Naive thymus-derived CD4-positive, alpha-beta T cell (primary cell): ENCODE results near the gene LTA. TPM values are rescaled to one million over a fixed set of nuclear protein-coding genes. Genes with fewer than 3 reads are reported as not detected.

ENCODE experiments used
- ATAC-seq: fragments of 150-1000 bp; cut with Tn5 transposase; 2 replicates; pipeline ENCODE4 v1.10.0; 2021; ENCODE audit warnings: mild to moderate bottlenecking, moderate library complexity
- CTCF ChIA-PET: fragments of 350-600 bp; sonication (Branson Sonifier 250); formaldehyde crosslinking; loops from one replicate; lab custom pipeline; 2021; ENCODE audit warnings: antibody characterized with exemption; lab: Charles Lee
- POLR2A ChIA-PET: fragments of 350-600 bp; sonication (Branson Sonifier 250); formaldehyde crosslinking; loops from one replicate; lab custom pipeline; 2021; ENCODE audit warnings: antibody characterized with exemption, inconsistent platforms; lab: Charles Lee
- DNase-seq, 9 donors: peaks; one replicate each; pipeline versions ENCODE4 v3.0.0 to v3.0.0-alpha.2; 2020 to 2022; ENCODE audit warnings: mixed read lengths in 1 of 9
- H3K27ac ChIP-seq: one replicate; pipeline ENCODE4 v1.7.0; 2013; ENCODE audit warnings: mild to moderate bottlenecking, low read depth, low read length, moderate library complexity
- H3K27me3 ChIP-seq, 2 donors: one replicate each; pipeline ENCODE4 v1.7.0; 2013; ENCODE audit warnings: low read length in 2 of 2, mild to moderate bottlenecking in 2 of 2, moderate library complexity in 2 of 2; ENCODE audit not compliant: control insufficient read depth in 2 of 2, insufficient read depth in 2 of 2
- H3K36me3 ChIP-seq, 3 experiments: 1 replicate in 2 of 3; 2 replicates in 1 of 3; pipeline ENCODE4 v1.7.0; 2013; ENCODE audit warnings: low read length in 3 of 3, mild to moderate bottlenecking in 3 of 3, moderate library complexity in 1 of 3; ENCODE audit not compliant: insufficient read depth in 3 of 3, control insufficient read depth in 2 of 3
- H3K4me1 ChIP-seq, 2 donors: one replicate each; pipeline ENCODE4 v1.7.0; 2013; ENCODE audit warnings: low read length in 2 of 2, mild to moderate bottlenecking in 2 of 2, moderate library complexity in 1 of 2; ENCODE audit not compliant: control insufficient read depth in 2 of 2, insufficient read depth in 2 of 2
- H3K4me3 ChIP-seq: 2 replicates; pipeline ENCODE4 v1.7.0; 2013; ENCODE audit warnings: mild to moderate bottlenecking, low read length
- H3K9me3 ChIP-seq, 3 experiments: 1 replicate in 2 of 3; 2 replicates in 1 of 3; pipeline ENCODE4 v1.7.0; 2013; ENCODE audit warnings: low read length in 3 of 3; ENCODE audit not compliant: control insufficient read depth in 2 of 3
- H3K27ac Mint-ChIP-seq, 9 donors: one replicate each; pipeline ENCODE4 v1.8.0; 2020 to 2022; ENCODE audit warnings: mixed read lengths in 9 of 9, mild to moderate bottlenecking in 8 of 9, moderate library complexity in 5 of 9, inconsistent platforms in 2 of 9
- H3K27me3 Mint-ChIP-seq, 5 donors: one replicate each; pipeline ENCODE4 v1.8.0; 2021 to 2022; ENCODE audit warnings: mixed read lengths in 5 of 5, mild to moderate bottlenecking in 1 of 5
- H3K36me3 Mint-ChIP-seq, 5 donors: one replicate each; pipeline ENCODE4 v1.8.0; 2020 to 2022; ENCODE audit warnings: mixed read lengths in 5 of 5, mild to moderate bottlenecking in 3 of 5, inconsistent platforms in 1 of 5
- H3K4me1 Mint-ChIP-seq, 7 donors: one replicate each; pipeline ENCODE4 v1.8.0; 2020 to 2022; ENCODE audit warnings: mixed read lengths in 7 of 7, mild to moderate bottlenecking in 3 of 7, inconsistent platforms in 1 of 7
- H3K4me3 Mint-ChIP-seq, 10 donors: one replicate each; pipeline ENCODE4 v1.8.0; 2020 to 2022; ENCODE audit warnings: mild to moderate bottlenecking in 10 of 10, mixed read lengths in 10 of 10, moderate library complexity in 6 of 10, inconsistent platforms in 2 of 10
- H3K9me3 Mint-ChIP-seq, 11 donors: one replicate each; pipeline ENCODE4 v1.8.0; 2020 to 2022; ENCODE audit warnings: mixed read lengths in 11 of 11, mild to moderate bottlenecking in 4 of 11, inconsistent platforms in 1 of 11, moderate library complexity in 1 of 11
- intact Hi-C, 2 donors: fragments of 100-400 bp; cut with micrococcal nuclease; formaldehyde crosslinking; loops; one replicate each; pipeline ENCODE4 v1.15.1; 2023
- polyA plus RNA-seq, 2 donors: library from polyadenylated mRNA; unstranded; fragments of 300-500 nt; fragmentation: Illumina TruSeq; gene quantifications; one replicate each; pipeline ENCODE4 v1.2.3, GENCODE V29; 2021
- total RNA-seq, 6 experiments: library from RNA in 5 of 6; stranded (reverse) in 5 of 6; gene quantifications; 1 replicate in 5 of 6; 2 replicates in 1 of 6; pipeline ENCODE4 v1.2.3 and lab custom pipeline; 2021 to 2026

LTA gene
- total and polyA plus RNA-seq, 7 experiments from 2014 or later = 12.3 to 110 (median 20.7) TPM

GRCh38 chr6:31533455-31533841 is 38.6 kb upstream of the LTA start:
- no peaks in the 10 kb centered on the region for H3K9me3 ChIP-seq
- H3K27me3 ChIP-seq = no peaks in the 10 kb centered on the region
- intact Hi-C loops = no loop called here
- H3K36me3 ChIP-seq = peaks cover 47 to 86% (median 54%) of the 10 kb centered on the region in 3 experiments
- H3K27ac Mint-ChIP-seq = peak overlapping the region in 5 of 9 donors; percentile 22 to 81 (median 61)
- H3K27me3 Mint-ChIP-seq = no peaks in the 10 kb centered on the region
- no peak for DNase-seq
- ChIA-PET POLR2A (no interaction called here), CTCF (no interaction called here)
- H3K4me1 ChIP-seq = peaks cover 0 to 2% of the 10 kb centered on the region in 2 donors
- H3K27ac ChIP-seq = no peak overlapping the region
- H3K4me3 Mint-ChIP-seq = peak overlapping the region in 1 of 10 donors; percentile 19
- H3K9me3 Mint-ChIP-seq = no peaks in the 10 kb centered on the region
- no peak for ATAC-seq
- peaks cover 24 to 54% (median 41%) of the 10 kb centered on the region in 7 donors for H3K4me1 Mint-ChIP-seq
- no peak overlapping the region for H3K4me3 ChIP-seq
- H3K36me3 Mint-ChIP-seq = peaks cover 13 to 52% (median 32%) of the 10 kb centered on the region in 5 donors

- Histone ChIP-seq H3K36me3 (peaks cover 50 to 92% (median 60%) of the 10 kb centered on the region in 3 experiments), H3K4me3 (no peak overlapping the region), H3K27me3 (no peaks in the 10 kb centered on the region), H3K27ac (no peak overlapping the region), H3K4me1 (peaks cover 3 to 8% of the 10 kb centered on the region in 2 donors), H3K9me3 (no peaks in the 10 kb centered on the region)
- CTCF ChIA-PET = no interaction called here
- peaks cover 17 to 56% (median 36%) of the 10 kb centered on the region in 5 donors for H3K36me3 Mint-ChIP-seq
- peak overlapping the region in 2 of 9 donors; percentile 61 to 76 for H3K27ac Mint-ChIP-seq
- ATAC-seq = no peak
- H3K4me3 Mint-ChIP-seq = no peak overlapping the region
- no peaks in the 10 kb centered on the region for H3K9me3 Mint-ChIP-seq
- intact Hi-C loops = no loop called here
- no peaks in the 10 kb centered on the region for H3K27me3 Mint-ChIP-seq
- H3K4me1 Mint-ChIP-seq = peaks cover 29 to 59% (median 44%) of the 10 kb centered on the region in 7 donors
- POLR2A ChIA-PET = interaction anchor here (1.0 kb wide), 1 partner anchor 16 kb away, joined by 3 read pairs; no protein-coding TSS in a partner anchor
- no peak for DNase-seq
Observed at GRCh38 chr6:31534011-31534410, 38.1 kb upstream of the LTA start.

- Histone ChIP-seq H3K4me1 (peaks cover 9 to 14% of the 10 kb centered on the region in 2 donors), H3K36me3 (peaks cover 52 to 96% (median 65%) of the 10 kb centered on the region in 3 experiments), H3K9me3 (no peaks in the 10 kb centered on the region), H3K27me3 (no peaks in the 10 kb centered on the region), H3K27ac (no peak overlapping the region), H3K4me3 (no peak overlapping the region)
- POLR2A ChIA-PET = interaction anchor here (0.7 to 1.0 kb wide), 3 partner anchors 15 to 1054 kb away, joined by 3 to 4 read pairs (median 3); no protein-coding TSS in a partner anchor
- CTCF ChIA-PET = no interaction called here
- Mint-ChIP-seq H3K36me3 (peaks cover 23 to 62% (median 42%) of the 10 kb centered on the region in 5 donors), H3K4me3 (no peak overlapping the region), H3K9me3 (no peaks in the 10 kb centered on the region), H3K27ac (peak overlapping the region in 1 of 9 donors; percentile 19), H3K4me1 (peaks cover 35 to 65% (median 50%) of the 10 kb centered on the region in 7 donors), H3K27me3 (no peaks in the 10 kb centered on the region)
- no peak for DNase-seq
- intact Hi-C loops = no loop called here
- no peak for ATAC-seq
Observed at GRCh38 chr6:31534521-31535040, 37.5 kb upstream of the LTA start.

GRCh38 chr6:31535538-31536324 is 36.4 kb upstream of the LTA start:
- H3K4me1 ChIP-seq = peaks cover 20 to 25% of the 10 kb centered on the region in 2 donors
- intact Hi-C loops = no loop called here
- no peaks in the 10 kb centered on the region for H3K27me3 ChIP-seq
- Mint-ChIP-seq H3K27me3 (no peaks in the 10 kb centered on the region), H3K9me3 (no peaks in the 10 kb centered on the region), H3K4me1 (peaks cover 43 to 70% (median 57%) of the 10 kb centered on the region in 7 donors), H3K4me3 (no peak overlapping the region), H3K36me3 (peaks cover 27 to 62% (median 43%) of the 10 kb centered on the region in 5 donors), H3K27ac (peak overlapping the region in 6 of 9 donors; percentile 6 to 57 (median 40))
- DNase-seq (no peak), ATAC-seq (no peak)
- H3K4me3 ChIP-seq = no peak overlapping the region
- H3K36me3 ChIP-seq = peaks cover 43 to 93% (median 64%) of the 10 kb centered on the region in 3 experiments
- H3K27ac ChIP-seq = no peak overlapping the region
- no peaks in the 10 kb centered on the region for H3K9me3 ChIP-seq
- CTCF ChIA-PET = interaction anchor here (0.7 kb wide), 1 partner anchor 10 kb away, joined by 3 read pairs; no protein-coding TSS in a partner anchor
- POLR2A ChIA-PET = interaction anchor here (0.6 kb wide), 1 partner anchor 40 kb away, joined by 3 read pairs; no protein-coding TSS in a partner anchor

GRCh38 chr6:31538805-31539400 is 33.2 kb upstream of the LTA start:
- H3K4me3 ChIP-seq = peak overlapping the region; percentile 77

GRCh38 chr6:31540640-31541039 is 31.4 kb upstream of the LTA start:
- Histone ChIP-seq H3K9me3 (no peaks in the 10 kb centered on the region), H3K4me3 (peak overlapping the region; percentile 77), H3K36me3 (peaks cover 5 to 45% (median 33%) of the 10 kb centered on the region in 3 experiments), H3K27ac (peak overlapping the region; percentile 97), H3K27me3 (no peaks in the 10 kb centered on the region), H3K4me1 (peaks cover 29 to 38% of the 10 kb centered on the region in 2 donors)
- peak overlapping the region; percentile 84 to 99 (median 98) for H3K4me3 Mint-ChIP-seq
- no peak for DNase-seq
- peak overlapping the region; percentile 81 to 100 (median 100) for H3K27ac Mint-ChIP-seq
- peaks cover 36 to 70% (median 56%) of the 10 kb centered on the region in 7 donors for H3K4me1 Mint-ChIP-seq
- POLR2A ChIA-PET = interaction anchor here (0.5 to 53.8 kb wide), 21 partner anchors 8 to 1431 kb away, joined by 3 to 3078 read pairs (median 4); partner anchors contain the start of genes AIF1, BAG6, C6orf47 and CSNK2B
- no peaks in the 10 kb centered on the region for H3K27me3 Mint-ChIP-seq
- H3K36me3 Mint-ChIP-seq = peaks cover 29 to 40% (median 33%) of the 10 kb centered on the region in 5 donors
- CTCF ChIA-PET = interaction anchor here (0.6 to 3.3 kb wide), 6 partner anchors 10 to 57 kb away, joined by 3 to 33 read pairs (median 8); no protein-coding TSS in a partner anchor
- peaks cover 0 to 7% (median 0%) of the 10 kb centered on the region in 11 donors for H3K9me3 Mint-ChIP-seq
- no peak for ATAC-seq
- intact Hi-C loops = loop anchor here (1.0 to 10.0 kb wide), 9 partner anchors 46 to 655 kb away; partner anchors contain the start of genes BAG6 (in 2 of the 2), ABHD16A (in 1 of the 2), HLA-C (in 1 of the 2) and LY6G6F (in 1 of the 2)

More at GRCh38 chr6:31538805-31539400, 33.2 kb upstream of the LTA start:
- ChIA-PET CTCF (interaction anchor here (0.5 to 1.4 kb wide), 3 partner anchors 41 to 60 kb away, joined by 3 read pairs; no protein-coding TSS in a partner anchor), POLR2A (interaction anchor here (0.6 to 53.8 kb wide), 6 partner anchors 10 to 207 kb away, joined by 4 to 3078 read pairs (median 7); partner anchors contain the start of genes AIF1, LST1, LTA and LTB)
- no peak for DNase-seq
- Histone ChIP-seq H3K27ac (peak overlapping the region; percentile 97), H3K9me3 (no peaks in the 10 kb centered on the region), H3K27me3 (no peaks in the 10 kb centered on the region), H3K4me1 (peaks cover 29 to 38% of the 10 kb centered on the region in 2 donors), H3K36me3 (peaks cover 22 to 63% (median 47%) of the 10 kb centered on the region in 3 experiments)
- no peak for ATAC-seq
- Mint-ChIP-seq H3K36me3 (peaks cover 32 to 48% (median 42%) of the 10 kb centered on the region in 5 donors), H3K27ac (peak overlapping the region; percentile 52 to 100 (median 99)), H3K4me3 (peak overlapping the region; percentile 73 to 99 (median 98)), H3K9me3 (peaks cover 0 to 7% (median 0%) of the 10 kb centered on the region in 11 donors), H3K27me3 (no peaks in the 10 kb centered on the region), H3K4me1 (peaks cover 39 to 73% (median 61%) of the 10 kb centered on the region in 7 donors)
- intact Hi-C loops = no loop called here
